ENCODE results near the gene HMGCS1.
"Not testable (repeated sequence)": the region's sequence is repeated elsewhere in the genome, so short reads cannot be mapped to it uniquely, and the experiment has no call there.

The HMGCS1 gene

DNA sequence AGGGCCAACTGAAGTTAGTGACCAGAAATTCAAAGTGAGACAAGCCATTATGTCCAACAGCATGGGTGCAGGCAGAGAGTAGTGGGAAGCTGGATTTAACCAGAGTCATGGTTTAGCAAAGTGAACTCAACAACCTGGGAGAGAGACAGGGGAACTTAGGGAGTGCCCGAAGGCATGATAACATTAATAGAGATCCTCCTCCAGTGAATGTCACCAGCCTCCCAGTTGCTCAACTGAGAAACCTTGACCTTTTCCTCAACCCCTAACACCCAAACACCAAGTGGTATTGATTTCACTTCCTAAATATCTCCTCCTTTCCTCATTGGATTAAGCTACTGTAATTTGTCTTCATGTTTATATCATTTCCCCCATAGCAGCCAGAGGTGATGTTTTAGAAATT is 42.6 kb downstream of the HMGCS1 start:
- DNase-seq: no peak

DNA sequence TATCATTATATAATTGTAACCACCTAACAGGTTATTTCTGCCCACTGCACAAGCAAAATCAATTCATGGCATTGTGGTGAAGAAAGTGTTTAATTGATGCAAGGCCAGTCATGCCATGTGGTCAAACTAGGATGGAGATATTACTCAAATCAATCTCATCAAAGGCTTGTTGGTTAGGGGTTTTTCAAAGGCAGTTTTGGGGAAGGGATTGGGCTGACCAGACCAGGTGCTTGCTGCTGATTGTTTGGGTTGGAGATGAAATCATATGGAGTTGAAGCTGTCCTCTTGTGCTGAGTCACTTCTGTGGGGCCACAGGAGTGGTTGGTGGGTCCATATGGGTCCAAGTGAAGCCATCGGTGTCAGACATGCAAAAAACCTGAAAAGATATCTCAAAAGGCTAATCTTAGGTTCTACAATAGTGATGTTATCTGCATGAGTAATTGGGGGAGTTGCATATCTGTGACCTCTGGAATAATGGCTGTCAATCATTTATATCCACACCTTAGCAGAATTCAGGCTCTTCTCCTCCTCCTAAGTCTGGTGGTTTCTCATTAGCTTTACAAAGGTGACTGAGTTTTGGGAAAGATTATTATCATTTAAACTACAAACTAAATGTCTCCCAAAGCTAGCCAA is 44.9 kb downstream of the HMGCS1 start:
- DNase-seq: no peak

DNA sequence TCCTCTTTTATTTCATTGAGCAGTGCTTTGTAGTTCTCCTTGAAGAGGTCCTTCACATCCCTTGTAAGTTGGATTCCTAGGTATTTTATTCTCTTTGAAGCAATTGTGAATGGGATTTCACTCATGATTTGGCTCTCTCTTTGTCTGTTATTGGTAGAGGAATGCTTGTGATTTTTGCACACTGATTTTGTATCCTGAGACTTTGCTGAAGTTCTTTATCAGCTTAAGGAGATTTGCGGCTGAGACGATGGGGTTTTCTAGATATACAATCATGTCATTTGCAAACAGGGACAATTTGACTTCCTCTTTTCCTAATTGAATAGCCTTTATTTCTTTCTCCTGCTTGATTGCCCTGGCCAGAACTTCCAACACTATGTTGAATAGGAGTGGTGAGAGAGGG is 50.9 kb downstream of the HMGCS1 start:
- DNase-seq: not testable (repeated sequence)

DNA sequence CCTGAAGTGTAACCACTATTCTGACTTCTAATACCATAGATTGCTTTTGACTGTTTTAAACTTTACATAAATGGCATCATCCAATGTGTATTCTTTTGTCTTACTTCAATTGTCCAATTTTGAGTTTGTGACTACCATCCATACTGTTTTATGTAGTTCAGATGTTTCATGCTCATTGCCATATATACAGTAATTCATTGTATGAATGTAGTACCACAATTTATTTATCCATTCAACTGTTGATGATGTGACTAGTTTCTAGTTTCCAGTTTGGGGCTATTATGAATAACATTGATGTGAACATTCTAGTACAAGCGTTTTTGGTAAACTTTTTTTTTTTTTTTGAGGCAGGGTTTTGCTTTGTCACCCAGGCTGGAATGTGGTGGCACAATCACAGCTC is 55.1 kb downstream of the HMGCS1 start:
- no peak for DNase-seq

DNA sequence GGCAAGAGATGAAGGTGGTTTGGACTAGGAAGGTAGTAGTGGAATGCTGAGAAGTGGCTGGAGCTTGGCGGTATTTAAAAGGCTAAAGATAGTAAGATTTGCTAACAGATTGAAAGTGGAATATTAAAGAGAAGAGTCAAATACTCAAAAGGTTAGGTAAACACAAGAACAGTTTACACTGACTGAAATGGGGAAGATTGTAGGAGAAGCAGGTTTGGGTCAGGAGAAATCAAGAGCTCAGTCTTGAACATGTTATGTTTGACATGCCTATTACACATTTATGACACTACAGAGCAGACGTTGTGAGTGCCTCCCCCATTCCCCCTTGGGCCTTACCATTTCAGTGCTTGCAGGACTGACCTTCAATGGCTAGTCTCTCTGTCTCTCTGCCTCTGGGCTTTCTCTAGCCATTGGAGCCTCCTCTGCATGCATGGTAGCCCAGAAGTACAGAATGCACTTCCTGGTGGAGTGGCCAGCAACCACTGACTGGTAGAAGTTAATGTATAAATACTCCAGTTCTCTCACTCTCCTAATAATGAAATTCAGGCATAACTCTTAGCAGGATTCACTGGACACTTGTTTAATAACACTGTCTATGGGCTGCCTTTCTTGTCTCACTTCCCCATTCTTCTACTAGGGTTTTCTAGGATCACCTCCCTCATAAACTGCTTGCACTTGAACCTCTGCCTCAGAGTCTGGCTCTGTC is 56.8 kb downstream of the HMGCS1 start:
- no peak for DNase-seq

DNA sequence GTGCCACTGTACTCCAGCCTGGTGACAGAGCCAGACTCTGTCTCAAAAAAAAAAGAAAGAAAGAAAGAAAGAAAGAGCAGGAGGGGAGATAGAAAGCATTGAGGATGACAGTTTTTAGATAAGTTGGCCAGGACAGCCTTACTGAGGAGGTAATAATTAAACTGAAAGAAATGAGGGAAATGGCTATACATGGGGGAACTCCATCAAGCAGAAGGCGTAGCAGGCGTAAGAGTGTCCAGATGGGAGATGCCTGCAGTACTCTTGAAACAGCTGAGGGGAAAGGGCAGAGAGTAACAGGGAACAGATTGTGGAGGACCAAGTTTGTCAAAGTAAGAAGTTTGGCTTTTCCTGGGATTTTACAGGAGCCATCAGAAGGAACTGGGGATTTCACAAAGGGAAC is 57.5 kb downstream of the HMGCS1 start:
- peak; percentile 62 for DNase-seq

DNA sequence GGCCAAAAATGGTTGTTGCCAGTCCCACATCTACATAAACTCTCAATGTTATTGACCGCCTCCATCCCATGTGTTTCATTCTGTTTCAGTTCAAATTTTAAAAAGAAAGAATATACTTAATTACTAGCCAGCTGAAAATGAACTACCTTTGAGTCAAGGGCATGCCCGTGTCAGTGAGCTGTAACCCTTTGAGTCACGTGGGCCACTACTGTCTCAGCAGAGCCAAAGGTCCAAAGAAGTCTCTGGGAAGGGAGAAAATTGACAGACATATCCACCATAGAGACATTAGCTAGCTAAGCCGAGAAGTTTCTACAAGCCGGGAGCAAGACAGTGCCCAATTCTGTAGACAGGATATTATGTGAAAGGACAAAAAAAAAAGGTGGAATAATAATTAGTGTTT is 61.5 kb downstream of the HMGCS1 start:
- DNase-seq: no peak

DNA sequence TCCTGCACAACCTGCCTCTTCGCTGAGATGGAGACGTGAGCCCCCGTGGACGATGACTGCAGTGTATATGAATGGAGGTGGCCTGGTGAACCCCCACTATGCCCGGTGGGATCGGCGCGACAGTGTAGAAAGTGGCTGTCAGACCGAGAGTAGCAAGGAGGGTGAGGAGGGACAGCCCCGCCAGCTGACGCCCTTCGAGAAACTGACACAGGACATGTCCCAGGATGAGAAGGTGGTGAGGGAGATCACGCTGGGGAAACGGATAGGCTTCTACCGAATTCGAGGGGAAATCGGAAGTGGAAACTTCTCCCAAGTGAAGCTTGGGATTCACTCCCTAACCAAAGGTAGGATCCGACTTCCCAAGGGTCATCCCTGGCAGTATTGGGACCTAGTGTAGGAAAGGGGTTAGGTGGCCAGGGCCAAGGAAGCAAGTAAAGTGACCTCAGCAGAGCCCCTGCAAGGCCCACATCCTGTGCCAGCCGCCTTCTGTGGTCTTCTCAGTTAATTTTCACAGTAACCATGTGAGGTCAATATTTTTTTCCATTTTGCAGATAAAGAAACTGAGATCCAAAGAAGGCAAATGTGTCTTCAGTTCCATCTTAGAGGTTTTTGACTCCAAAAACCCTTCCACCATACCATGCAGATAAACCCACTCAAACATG is 67.4 kb downstream of the HMGCS1 start:
- DNase-seq: no peak

DNA sequence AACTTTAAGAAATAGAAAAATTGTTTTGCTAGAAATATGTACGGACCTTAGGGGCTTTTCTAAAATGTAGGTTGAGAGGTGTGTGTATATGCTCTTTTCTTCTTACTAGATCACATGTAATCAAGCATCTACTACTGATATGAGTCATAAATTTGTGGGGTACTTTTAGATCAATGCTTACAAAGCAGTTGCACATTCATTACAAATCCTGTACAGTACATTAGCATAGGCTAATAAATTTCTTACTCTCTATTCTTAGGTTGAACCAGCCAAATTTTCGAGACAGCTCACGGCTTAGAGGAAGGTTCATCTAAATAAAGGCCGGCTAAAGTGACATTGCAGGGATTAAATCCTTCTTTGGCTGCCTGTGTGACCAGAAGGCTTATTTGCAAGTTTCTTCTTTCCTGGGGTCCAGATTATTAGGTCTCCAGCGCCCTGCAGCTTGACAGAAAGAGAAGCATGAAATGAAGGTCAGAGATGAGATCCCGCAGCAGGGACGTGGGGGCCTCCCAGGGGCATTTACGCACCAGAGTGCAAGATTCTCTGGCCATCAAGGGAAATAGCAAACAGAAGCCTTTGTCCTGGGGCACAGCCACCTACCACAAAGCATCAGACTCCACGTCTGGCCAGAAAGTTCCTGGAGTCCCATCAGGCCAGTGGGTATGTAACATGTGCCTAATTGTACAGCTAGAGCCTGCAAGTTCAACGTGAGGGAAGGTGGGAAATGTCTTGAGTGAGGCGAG is 68.2 kb downstream of the HMGCS1 start:
- no peak for DNase-seq

DNA sequence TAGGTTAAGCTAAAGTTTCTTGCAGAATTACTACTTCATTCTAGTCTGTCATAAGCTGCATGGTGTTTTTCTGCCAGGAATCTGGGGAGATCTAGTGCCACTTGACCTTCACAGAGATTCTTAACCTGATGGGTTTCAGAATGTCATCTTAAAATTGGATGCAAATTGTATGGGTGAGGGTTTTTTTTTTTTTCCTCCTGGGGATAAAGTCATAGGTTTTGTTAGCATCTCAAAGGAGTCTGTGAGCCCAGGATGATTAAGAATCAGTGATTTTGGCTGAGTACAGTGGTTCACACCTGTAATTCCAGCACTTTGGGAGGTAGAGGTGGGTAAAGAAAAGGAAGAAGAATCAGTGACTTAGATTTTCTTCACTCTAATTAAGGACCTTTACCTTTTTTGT is 69.9 kb downstream of the HMGCS1 start:
- DNase-seq: no peak

DNA sequence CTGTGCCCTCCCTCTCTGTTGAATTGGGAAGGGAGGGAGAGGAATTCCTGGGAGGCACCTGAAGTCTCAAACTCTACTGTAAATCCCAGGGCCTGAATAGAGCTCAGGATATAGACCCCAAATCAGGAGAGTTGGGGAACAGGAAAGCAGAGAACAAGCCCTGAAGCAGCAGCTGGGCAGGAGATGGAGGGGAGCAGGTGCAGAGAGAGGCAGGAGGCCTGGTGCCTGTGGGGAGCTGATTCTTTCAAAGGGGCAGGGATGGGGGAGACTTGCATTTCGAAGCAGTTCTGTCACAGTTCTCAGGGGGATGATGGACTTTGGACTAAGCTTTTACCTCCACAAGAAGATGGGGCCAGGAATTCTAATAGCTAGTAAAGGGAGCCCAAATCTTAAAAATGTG is 71.0 kb downstream of the HMGCS1 start:
- no peak for DNase-seq

Data from NCI-H2171 treated with DMSO at 0.1 percent for 48 hours (cell line).